H4 (cell line): Measurements from ENCODE around the gene GLE1. TPM values are rescaled to one million over a fixed set of nuclear protein-coding genes. Genes with fewer than 3 reads are reported as not detected.

Source experiments
- DNase-seq: peaks from one replicate; pipeline ENCODE4 v3.0.0-alpha.2; 2015; ENCODE audit warnings: low spot score
- total RNA-seq: library from RNA; depleted of rRNA; stranded (reverse); fragments of >200 nt; shearing (Covaris generic); gene quantifications from 2 replicates; pipeline ENCODE4 v1.2.3, GENCODE V29; 2014; rRNA removed

GLE1 gene
- total RNA-seq, result 30.3 and 35.5 TPM in 2 replicates

GRCh38 chr9:128504485-128505413 lies at the start of gene GLE1:
Gene GLE1 (plus strand): TSS chr9:128504719. CDS start chr9:128504806, 87 bp downstream.
- DNase-seq, result peak; percentile 79

DNA sequence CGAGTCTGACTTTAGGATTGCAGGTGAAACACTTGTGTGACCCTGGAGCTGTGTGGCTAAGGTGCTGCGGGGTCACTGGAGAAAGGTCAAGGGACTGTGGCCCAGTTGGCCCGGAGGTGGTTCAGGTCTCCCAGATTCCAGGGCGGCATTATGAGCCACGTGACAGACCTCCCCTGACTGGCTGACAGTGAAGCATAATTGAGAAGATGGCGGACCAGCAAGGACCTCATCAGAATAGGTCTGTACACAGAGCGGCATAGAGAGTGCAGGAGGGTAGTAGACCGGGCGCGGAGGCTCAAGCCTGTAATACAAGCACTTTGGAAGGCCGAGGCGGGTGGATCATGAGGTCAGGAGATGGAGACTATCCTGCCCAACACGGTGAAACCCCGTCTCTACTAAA lies 49.5 kb upstream of the GLE1 start:
- DNase-seq, result no peak

GRCh38 chr9:128455849-128456612 lies 48.5 kb upstream of the GLE1 start, which contains the start of gene ODF2:
Gene ODF2 (plus strand): TSS chr9:128456006. CDS start chr9:128456092, 86 bp downstream.
- peak; percentile 91 for DNase-seq

- peak; percentile 68 for DNase-seq
Observed at GRCh38 chr9:128456613-128457061, 47.9 kb upstream of the GLE1 start.

- no peak for DNase-seq
Observed at GRCh38 chr9:128457207-128457606, 47.3 kb upstream of the GLE1 start.

DNA sequence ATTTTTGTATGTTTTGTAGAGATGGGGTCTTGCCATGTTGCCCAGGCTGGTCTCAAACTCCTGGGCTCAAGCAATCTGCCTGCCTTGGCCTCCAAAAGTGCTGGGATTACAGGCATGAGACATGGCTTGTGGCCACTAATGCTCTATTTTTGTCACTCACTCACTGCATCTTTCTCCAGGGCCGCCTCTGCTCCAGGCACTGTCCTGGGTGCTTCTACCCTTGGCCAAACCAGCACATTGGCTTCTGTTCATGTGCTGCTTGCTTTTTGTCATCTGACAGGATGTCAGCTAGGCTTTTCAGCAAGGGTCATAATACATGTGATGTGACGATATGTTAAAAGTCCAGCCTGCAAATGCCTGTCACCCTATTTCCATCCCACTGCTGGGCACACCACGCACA lies 45.5 kb upstream of the GLE1 start:
- no peak for DNase-seq

DNA sequence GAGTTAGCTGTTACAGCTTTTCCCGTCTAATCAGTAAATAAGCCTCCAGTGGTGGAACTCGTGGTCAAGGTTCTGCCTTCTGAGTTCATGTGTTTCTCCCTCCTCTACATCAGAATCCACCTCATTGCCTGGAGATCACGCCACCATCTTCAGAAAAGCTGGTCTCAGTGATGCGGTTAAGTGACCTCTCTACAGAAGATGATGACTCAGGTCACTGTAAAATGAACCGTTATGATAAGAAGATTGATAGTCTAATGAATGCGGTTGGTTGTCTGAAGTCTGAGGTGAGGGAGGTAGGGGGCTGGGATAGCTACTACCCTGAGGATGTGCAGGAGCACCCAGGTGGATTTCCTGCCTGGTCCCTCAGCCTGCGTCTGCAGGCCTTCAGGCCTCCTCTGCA lies 35.4 kb upstream of the GLE1 start:
- DNase-seq, result no peak

DNA sequence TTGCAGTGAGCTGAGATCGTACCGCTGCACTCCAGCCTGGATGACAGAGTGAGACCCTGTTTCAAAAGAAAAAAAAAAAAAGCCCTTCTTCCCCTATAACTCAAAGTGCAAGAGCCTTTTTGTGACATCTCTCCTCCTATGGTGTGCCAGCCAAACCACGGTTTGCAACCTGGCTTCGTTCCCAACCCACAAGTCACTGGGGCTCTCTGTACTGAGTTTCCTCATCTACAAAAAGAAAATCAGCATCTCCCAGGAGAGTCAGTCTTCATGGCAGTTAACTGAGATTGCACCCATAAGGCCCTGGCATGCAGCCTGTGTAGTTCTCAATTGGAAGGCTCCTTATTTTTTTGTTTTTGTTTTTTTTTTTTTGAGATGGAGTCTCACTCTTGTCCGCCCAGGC lies 34.0 kb upstream of the GLE1 start:
- peak; percentile 68 for DNase-seq

- no peak for DNase-seq
Observed at GRCh38 chr9:128473104-128473503, 31.4 kb upstream of the GLE1 start.

DNA sequence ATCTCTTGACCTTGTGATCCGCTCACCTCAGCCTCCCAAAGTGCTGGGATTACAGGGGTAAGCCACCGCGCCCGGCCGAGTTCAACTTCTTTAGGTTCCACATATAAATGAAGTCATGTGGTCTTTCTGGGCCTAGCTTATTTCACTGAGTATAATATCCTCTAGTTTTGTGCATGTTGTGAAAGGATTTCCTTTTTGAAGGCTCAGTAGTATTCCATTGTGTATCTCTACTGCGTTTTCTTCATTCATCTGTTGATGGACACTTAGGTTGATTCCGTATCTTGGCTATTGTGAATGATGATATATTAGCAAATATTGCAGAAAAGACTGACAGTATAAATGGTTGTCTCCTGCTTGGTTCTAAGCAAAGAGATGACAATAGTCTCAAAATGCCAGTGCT lies 28.7 kb upstream of the GLE1 start:
- DNase-seq, result no peak

- no peak for DNase-seq
Observed at GRCh38 chr9:128479262-128479661, 25.3 kb upstream of the GLE1 start.

GRCh38 chr9:128481561-128481960 lies 23.0 kb upstream of the GLE1 start:
- DNase-seq, result no peak

- no peak for DNase-seq
Observed at GRCh38 chr9:128482186-128482585, 22.3 kb upstream of the GLE1 start.

DNA sequence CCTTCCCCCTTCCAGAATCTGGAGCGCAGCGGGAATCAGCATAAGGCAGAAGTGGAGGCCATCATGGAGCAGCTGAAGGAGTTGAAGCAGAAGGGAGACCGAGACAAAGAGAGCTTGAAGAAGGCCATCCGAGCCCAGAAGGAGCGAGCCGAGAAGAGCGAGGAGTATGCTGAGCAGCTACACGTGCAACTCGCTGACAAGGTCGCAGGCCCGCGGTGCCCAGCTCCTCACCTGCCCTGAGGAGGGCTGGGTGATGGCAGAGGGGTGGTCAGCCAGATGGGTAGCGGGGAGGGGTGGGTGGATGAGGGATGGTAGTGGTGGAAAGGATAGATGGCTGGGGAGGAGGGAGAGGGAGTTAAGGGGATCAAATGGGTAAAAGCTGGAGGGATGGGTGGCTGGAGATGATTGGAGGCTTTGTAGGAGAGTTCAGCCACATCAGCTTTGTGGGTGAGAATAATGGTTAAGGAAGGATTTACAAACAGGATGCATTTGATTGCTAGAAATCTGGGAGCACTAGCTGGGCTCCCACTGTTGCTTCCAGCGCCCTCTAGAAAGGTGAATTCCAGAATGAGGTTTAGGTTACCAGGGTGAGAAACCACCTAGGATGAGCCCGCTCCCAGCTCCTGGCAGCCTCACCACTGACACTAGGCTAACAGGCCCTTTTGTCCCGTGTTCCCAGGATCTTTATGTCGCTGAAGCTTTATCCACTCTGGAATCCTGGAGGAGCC lies 19.7 kb upstream of the GLE1 start:
- no peak for DNase-seq

GRCh38 chr9:128485414-128485855 lies 19.1 kb upstream of the GLE1 start:
- DNase-seq, result no peak

- no peak for DNase-seq
Observed at GRCh38 chr9:128486201-128486600, 18.3 kb upstream of the GLE1 start.

GRCh38 chr9:128493424-128493823 lies 11.1 kb upstream of the GLE1 start:
- DNase-seq, result no peak

DNA sequence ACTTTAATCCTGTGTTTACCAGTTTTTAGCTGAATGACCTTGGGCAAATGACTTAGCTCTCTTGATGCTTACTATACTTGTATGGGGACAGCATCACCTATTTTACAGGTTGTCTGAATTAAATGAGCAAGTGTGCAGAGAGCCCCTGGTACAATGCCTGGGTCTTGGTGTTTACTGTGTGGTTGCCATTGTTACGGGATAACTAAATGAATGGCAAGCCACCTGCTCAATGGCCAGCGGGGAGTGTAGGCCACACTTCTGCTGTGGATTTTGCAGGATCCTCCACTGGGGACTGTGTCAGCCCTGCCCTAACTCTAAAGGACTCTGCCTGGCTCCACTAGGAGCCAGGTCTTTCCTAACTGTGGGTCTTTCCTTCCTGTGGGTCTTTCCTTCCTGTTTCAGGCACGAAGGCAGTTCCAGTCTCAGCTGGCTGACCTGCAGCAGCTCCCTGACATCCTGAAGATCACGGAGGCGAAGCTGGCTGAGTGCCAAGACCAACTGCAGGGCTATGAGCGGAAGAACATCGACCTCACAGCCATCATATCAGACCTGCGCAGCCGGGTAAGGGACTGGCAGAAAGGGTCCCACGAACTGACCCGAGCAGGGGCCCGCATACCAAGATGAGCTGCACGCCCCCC lies 10.3 kb upstream of the GLE1 start:
- no peak for DNase-seq

DNA sequence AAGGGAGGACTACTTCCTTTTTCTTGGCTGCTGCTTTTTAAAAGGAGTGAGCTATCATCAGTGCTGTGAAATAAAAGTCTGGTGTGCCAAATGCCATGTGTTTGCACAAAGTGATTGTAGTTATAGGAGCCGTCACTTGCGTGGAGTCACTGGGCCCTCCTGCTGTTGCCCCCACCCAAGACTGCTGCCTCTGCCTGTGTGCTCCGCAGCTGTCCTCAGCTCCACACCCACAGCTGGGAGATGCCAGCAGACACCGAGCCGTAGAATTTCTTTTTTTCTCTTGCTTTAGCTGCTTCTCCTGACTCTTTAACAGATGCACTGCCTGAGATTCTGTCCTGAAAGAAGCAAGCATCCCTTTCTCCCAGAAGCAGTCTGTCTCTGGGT lies 9.8 kb upstream of the GLE1 start:
- DNase-seq, result no peak

GRCh38 chr9:128495296-128495695 lies 9.2 kb upstream of the GLE1 start:
- no peak for DNase-seq

GRCh38 chr9:128495804-128496417 lies 8.6 kb upstream of the GLE1 start:
- no peak for DNase-seq
